T-helper 1 cell treated with Interleukin-12 subunit alpha and Interleukin-12 subunit beta and Interleukin-4 antibody, amounts not matched to agents 30 μg/mL and 1 μg/mL, for 36 hours (primary cell): ENCODE measurements around the gene MRPL42.

ENCODE experiments used
- H3K27ac Mint-ChIP-seq: one replicate; pipeline ENCODE4 v1.8.0; 2021; ENCODE audit warnings: mild to moderate bottlenecking, mixed read lengths
- H3K27me3 Mint-ChIP-seq: one replicate; pipeline ENCODE4 v1.8.0; 2021; ENCODE audit warnings: low read depth, mixed read lengths
- H3K36me3 Mint-ChIP-seq: one replicate; pipeline ENCODE4 v1.8.0; 2021; ENCODE audit warnings: low read depth, mixed read lengths
- H3K4me1 Mint-ChIP-seq: one replicate; pipeline ENCODE4 v1.8.0; 2021; ENCODE audit warnings: low read depth, mixed read lengths
- H3K4me3 Mint-ChIP-seq: one replicate; pipeline ENCODE4 v1.8.0; 2021; ENCODE audit warnings: mild to moderate bottlenecking, moderate library complexity, mixed read lengths
- H3K9me3 Mint-ChIP-seq: one replicate; pipeline ENCODE4 v1.8.0; 2021; ENCODE audit warnings: mixed read lengths

Gene MRPL42

GRCh38 chr12:93500667-93501066, 33.4 kb downstream of the MRPL42 start:
- Mint-ChIP-seq H3K27me3 (no peaks in the 10 kb centered on the region), H3K4me3 (no peak overlapping the region), H3K4me1 (peaks cover 20% of the 10 kb centered on the region), H3K27ac (no peak overlapping the region), H3K36me3 (peaks cover 25% of the 10 kb centered on the region), H3K9me3 (peaks cover 8% of the 10 kb centered on the region)

GRCh38 chr12:93502802-93503623, 35.7 kb downstream of the MRPL42 start:
- Mint-ChIP-seq H3K4me3 (no peak overlapping the region), H3K9me3 (no peaks in the 10 kb centered on the region), H3K27me3 (no peaks in the 10 kb centered on the region), H3K4me1 (peaks cover 27% of the 10 kb centered on the region), H3K36me3 (peaks cover 15% of the 10 kb centered on the region), H3K27ac (no peak overlapping the region)

- Mint-ChIP-seq H3K4me1 (peaks cover 27% of the 10 kb centered on the region), H3K27ac (peak overlapping the region; percentile 77), H3K36me3 (peaks cover 13% of the 10 kb centered on the region), H3K4me3 (peak overlapping the region; percentile 15), H3K9me3 (no peaks in the 10 kb centered on the region), H3K27me3 (no peaks in the 10 kb centered on the region)
These were observed 39.9 kb downstream of the MRPL42 start for GRCh38 chr12:93507165-93507564.

- no peaks in the 10 kb centered on the region for H3K9me3 Mint-ChIP-seq
- H3K36me3 Mint-ChIP-seq: peaks cover 8% of the 10 kb centered on the region
- H3K4me1 Mint-ChIP-seq: peaks cover 23% of the 10 kb centered on the region
- H3K4me3 Mint-ChIP-seq: no peak overlapping the region
- no peak overlapping the region for H3K27ac Mint-ChIP-seq
- H3K27me3 Mint-ChIP-seq: no peaks in the 10 kb centered on the region
These were observed 42.2 kb downstream of the MRPL42 start for GRCh38 chr12:93509506-93509905.

- Mint-ChIP-seq H3K4me3 (no peak overlapping the region), H3K36me3 (peaks cover 6% of the 10 kb centered on the region), H3K27me3 (no peaks in the 10 kb centered on the region), H3K27ac (no peak overlapping the region), H3K4me1 (no peaks in the 10 kb centered on the region), H3K9me3 (no peaks in the 10 kb centered on the region)
These were observed 47.5 kb downstream of the MRPL42 start for GRCh38 chr12:93514853-93515252.

- Mint-ChIP-seq H3K27me3 (peaks cover 3% of the 10 kb centered on the region), H3K27ac (no peak overlapping the region), H3K4me1 (peaks cover 6% of the 10 kb centered on the region), H3K36me3 (peaks cover 6% of the 10 kb centered on the region), H3K4me3 (no peak overlapping the region), H3K9me3 (no peaks in the 10 kb centered on the region)
These were observed 51.4 kb downstream of the MRPL42 start for GRCh38 chr12:93518725-93519124.

GRCh38 chr12:93519859-93520258, 52.5 kb downstream of the MRPL42 start:
- H3K9me3 Mint-ChIP-seq: no peaks in the 10 kb centered on the region
- no peak overlapping the region for H3K4me3 Mint-ChIP-seq
- no peak overlapping the region for H3K27ac Mint-ChIP-seq
- peaks cover 8% of the 10 kb centered on the region for H3K4me1 Mint-ChIP-seq
- H3K27me3 Mint-ChIP-seq: peaks cover 3% of the 10 kb centered on the region
- peaks cover 4% of the 10 kb centered on the region for H3K36me3 Mint-ChIP-seq

GRCh38 chr12:93520454-93520853, 53.1 kb downstream of the MRPL42 start:
- H3K27me3 Mint-ChIP-seq: peaks cover 3% of the 10 kb centered on the region
- H3K36me3 Mint-ChIP-seq: peaks cover 4% of the 10 kb centered on the region
- no peak overlapping the region for H3K27ac Mint-ChIP-seq
- H3K9me3 Mint-ChIP-seq: no peaks in the 10 kb centered on the region
- no peak overlapping the region for H3K4me3 Mint-ChIP-seq
- peaks cover 8% of the 10 kb centered on the region for H3K4me1 Mint-ChIP-seq

GRCh38 chr12:93521225-93522080, 54.1 kb downstream of the MRPL42 start:
- no peaks in the 10 kb centered on the region for H3K36me3 Mint-ChIP-seq
- peaks cover 3% of the 10 kb centered on the region for H3K27me3 Mint-ChIP-seq
- no peak overlapping the region for H3K27ac Mint-ChIP-seq
- peaks cover 10% of the 10 kb centered on the region for H3K4me1 Mint-ChIP-seq
- no peaks in the 10 kb centered on the region for H3K9me3 Mint-ChIP-seq
- no peak overlapping the region for H3K4me3 Mint-ChIP-seq

GRCh38 chr12:93524386-93525133, 57.2 kb downstream of the MRPL42 start:
- Mint-ChIP-seq H3K4me1 (peaks cover 18% of the 10 kb centered on the region), H3K27ac (no peak overlapping the region)

GRCh38 chr12:93526786-93527428, 59.6 kb downstream of the MRPL42 start:
- no peaks in the 10 kb centered on the region for H3K27me3 Mint-ChIP-seq
- no peak overlapping the region for H3K4me3 Mint-ChIP-seq
- peaks cover 28% of the 10 kb centered on the region for H3K4me1 Mint-ChIP-seq
- peaks cover 3% of the 10 kb centered on the region for H3K9me3 Mint-ChIP-seq
- H3K36me3 Mint-ChIP-seq: peaks cover 2% of the 10 kb centered on the region
- no peak overlapping the region for H3K27ac Mint-ChIP-seq

More at GRCh38 chr12:93524386-93525133, 57.2 kb downstream of the MRPL42 start:
- peaks cover 2% of the 10 kb centered on the region for H3K9me3 Mint-ChIP-seq
- peaks cover 3% of the 10 kb centered on the region for H3K27me3 Mint-ChIP-seq
- peaks cover 1% of the 10 kb centered on the region for H3K36me3 Mint-ChIP-seq
- no peak overlapping the region for H3K4me3 Mint-ChIP-seq

GRCh38 chr12:93530358-93530757, 63.0 kb downstream of the MRPL42 start:
- Mint-ChIP-seq H3K4me1 (peaks cover 24% of the 10 kb centered on the region), H3K9me3 (peaks cover 8% of the 10 kb centered on the region), H3K27me3 (no peaks in the 10 kb centered on the region), H3K27ac (peak overlapping the region; percentile 28), H3K36me3 (peaks cover 5% of the 10 kb centered on the region), H3K4me3 (peak overlapping the region; percentile 0)

GRCh38 chr12:93533310-93533709, 66.0 kb downstream of the MRPL42 start:
- H3K9me3 Mint-ChIP-seq: peaks cover 8% of the 10 kb centered on the region
- no peaks in the 10 kb centered on the region for H3K27me3 Mint-ChIP-seq
- peaks cover 24% of the 10 kb centered on the region for H3K4me1 Mint-ChIP-seq
- peaks cover 5% of the 10 kb centered on the region for H3K36me3 Mint-ChIP-seq
- H3K27ac Mint-ChIP-seq: no peak overlapping the region
- H3K4me3 Mint-ChIP-seq: no peak overlapping the region
